Natural killer cell (primary cell): ENCODE results near the gene CCDC33. TPM values are rescaled to one million over a fixed set of nuclear protein-coding genes. Genes with fewer than 3 reads are reported as not detected.

Source experiments
- ATAC-seq, 3 donors: fragments of 150-1000 bp in 2 of 3; fragments of 200-7000 bp in 1 of 3; cut with Tn5 transposase; 1 replicate in 1 of 3; 2 replicates in 2 of 3; pipeline ENCODE4 v1.10.0; 2021; ENCODE audit warnings: mild to moderate bottlenecking in 2 of 3, moderate library complexity in 2 of 3
- DNase-seq, 2 donors: peaks; one replicate each; pipeline versions ENCODE4 v3.0.0 to v3.0.0-alpha.2; 2013 to 2021; ENCODE audit warnings: mixed read lengths in 1 of 2
- H3K27ac ChIP-seq: one replicate; pipeline ENCODE4 v1.5.1; 2013; ENCODE audit warnings: mild to moderate bottlenecking, low read length
- H3K27me3 ChIP-seq: one replicate; pipeline ENCODE4 v1.6.1; 2013; ENCODE audit warnings: low read length; ENCODE audit not compliant: control insufficient read depth, insufficient read depth
- H3K36me3 ChIP-seq: one replicate; pipeline ENCODE4 v1.6.1; 2013; ENCODE audit warnings: low read length; ENCODE audit not compliant: control insufficient read depth, insufficient read depth
- H3K4me1 ChIP-seq: one replicate; pipeline ENCODE4 v1.6.1; 2013; ENCODE audit warnings: low read length; ENCODE audit not compliant: control insufficient read depth, insufficient read depth
- H3K4me3 ChIP-seq: one replicate; pipeline ENCODE4 v1.5.1; 2013; ENCODE audit warnings: low read length
- H3K9me3 ChIP-seq: one replicate; pipeline ENCODE4 v1.6.1; 2013; ENCODE audit warnings: low read length; ENCODE audit not compliant: control insufficient read depth, insufficient read depth
- H3K27ac Mint-ChIP-seq, 2 donors: one replicate each; pipeline ENCODE4 v1.8.0; 2022; ENCODE audit warnings: mild to moderate bottlenecking in 2 of 2, mixed read lengths in 2 of 2, moderate library complexity in 1 of 2
- H3K27me3 Mint-ChIP-seq, 2 donors: one replicate each; pipeline ENCODE4 v1.8.0; 2022; ENCODE audit warnings: low read depth in 2 of 2, mixed read lengths in 2 of 2
- H3K36me3 Mint-ChIP-seq: one replicate; pipeline ENCODE4 v1.8.0; 2022; ENCODE audit warnings: mixed read lengths
- H3K4me1 Mint-ChIP-seq, 2 donors: one replicate each; pipeline ENCODE4 v1.8.0; 2022; ENCODE audit warnings: mixed read lengths in 2 of 2
- H3K4me3 Mint-ChIP-seq: one replicate; pipeline ENCODE4 v1.8.0; 2022; ENCODE audit warnings: mild to moderate bottlenecking, moderate library complexity, mixed read lengths
- H3K9me3 Mint-ChIP-seq, 2 donors: one replicate each; pipeline ENCODE4 v1.8.0; 2022; ENCODE audit warnings: mixed read lengths in 2 of 2
- WGBS: methylation state at CpG from one replicate; pipeline ENCODE4 v1.1.7; 2013; ENCODE audit warnings: missing lambda C conversion rate; ENCODE audit not compliant: insufficient coverage; 5-methylcytosine and 5-hydroxymethylcytosine counted together
- intact Hi-C: fragments of 100-400 bp; cut with micrococcal nuclease; formaldehyde crosslinking; loops from one replicate; pipeline ENCODE4 v1.14.2; 2022
- total RNA-seq, 4 donors: library from RNA; stranded (reverse); fragments of 120-200 nt in 1 of 4; gene quantifications; one replicate each; pipeline versions ENCODE4 v1.2.3 to v1.2.4, GENCODE V29; 2013 to 2022
- TF ChIP-seq, protein P1 (sequence below): fragments of 200-600 bp; IDR thresholded peaks from one replicate; pipeline ENCODE4 v1.8.0; 2022; ENCODE audit warnings: antibody characterized with exemption

CCDC33 gene
- total RNA-seq, 3 donors from 2014 or later (not counting 1 experiment from before 2014, with no cell fraction given): not detected

DNA sequence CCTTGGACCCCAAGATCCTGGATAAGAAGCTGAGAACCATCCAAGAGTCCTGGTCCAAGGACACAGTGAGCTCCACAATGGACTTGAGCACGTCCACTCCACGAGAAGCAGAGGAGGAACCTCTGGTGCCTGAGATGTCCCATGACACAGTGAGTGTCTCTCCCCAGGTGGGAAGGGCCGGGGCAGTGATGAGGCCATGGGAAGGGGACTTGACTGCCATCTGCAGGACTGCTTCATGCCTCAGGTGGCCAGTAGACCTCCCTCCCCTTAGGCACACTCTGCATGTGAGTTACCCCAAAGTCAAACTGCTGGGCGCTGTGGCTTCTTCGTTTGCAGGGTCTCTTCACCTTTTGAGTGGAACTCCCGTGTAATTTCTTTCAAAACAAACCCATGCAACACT lies 59.7 kb downstream of the CCDC33 start:
- no peaks in the 10 kb centered on the region for H3K36me3 Mint-ChIP-seq
- peaks cover 29 to 31% of the 10 kb centered on the region in 2 donors for H3K27me3 Mint-ChIP-seq
- TF ChIP-seq, protein P1, sequence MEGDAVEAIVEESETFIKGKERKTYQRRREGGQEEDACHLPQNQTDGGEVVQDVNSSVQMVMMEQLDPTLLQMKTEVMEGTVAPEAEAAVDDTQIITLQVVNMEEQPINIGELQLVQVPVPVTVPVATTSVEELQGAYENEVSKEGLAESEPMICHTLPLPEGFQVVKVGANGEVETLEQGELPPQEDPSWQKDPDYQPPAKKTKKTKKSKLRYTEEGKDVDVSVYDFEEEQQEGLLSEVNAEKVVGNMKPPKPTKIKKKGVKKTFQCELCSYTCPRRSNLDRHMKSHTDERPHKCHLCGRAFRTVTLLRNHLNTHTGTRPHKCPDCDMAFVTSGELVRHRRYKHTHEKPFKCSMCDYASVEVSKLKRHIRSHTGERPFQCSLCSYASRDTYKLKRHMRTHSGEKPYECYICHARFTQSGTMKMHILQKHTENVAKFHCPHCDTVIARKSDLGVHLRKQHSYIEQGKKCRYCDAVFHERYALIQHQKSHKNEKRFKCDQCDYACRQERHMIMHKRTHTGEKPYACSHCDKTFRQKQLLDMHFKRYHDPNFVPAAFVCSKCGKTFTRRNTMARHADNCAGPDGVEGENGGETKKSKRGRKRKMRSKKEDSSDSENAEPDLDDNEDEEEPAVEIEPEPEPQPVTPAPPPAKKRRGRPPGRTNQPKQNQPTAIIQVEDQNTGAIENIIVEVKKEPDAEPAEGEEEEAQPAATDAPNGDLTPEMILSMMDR: no peak
- intact Hi-C loops: no loop called here
- DNase-seq (no peak), ATAC-seq (no peak)
- WGBS: 65% methylated on average over 6 of the region's 6 CpGs
- no peak overlapping the region for H3K4me3 Mint-ChIP-seq
- H3K4me1 ChIP-seq: no peaks in the 10 kb centered on the region
- H3K36me3 ChIP-seq: no peaks in the 10 kb centered on the region
- no peak overlapping the region for H3K27ac ChIP-seq
- H3K27me3 ChIP-seq: peaks cover 2% of the 10 kb centered on the region
- peaks cover 0 to 7% of the 10 kb centered on the region in 2 donors for H3K4me1 Mint-ChIP-seq
- no peak overlapping the region for H3K27ac Mint-ChIP-seq
- H3K4me3 ChIP-seq: no peak overlapping the region
- no peaks in the 10 kb centered on the region for H3K9me3 ChIP-seq
- peaks cover 0 to 4% of the 10 kb centered on the region in 2 donors for H3K9me3 Mint-ChIP-seq

DNA sequence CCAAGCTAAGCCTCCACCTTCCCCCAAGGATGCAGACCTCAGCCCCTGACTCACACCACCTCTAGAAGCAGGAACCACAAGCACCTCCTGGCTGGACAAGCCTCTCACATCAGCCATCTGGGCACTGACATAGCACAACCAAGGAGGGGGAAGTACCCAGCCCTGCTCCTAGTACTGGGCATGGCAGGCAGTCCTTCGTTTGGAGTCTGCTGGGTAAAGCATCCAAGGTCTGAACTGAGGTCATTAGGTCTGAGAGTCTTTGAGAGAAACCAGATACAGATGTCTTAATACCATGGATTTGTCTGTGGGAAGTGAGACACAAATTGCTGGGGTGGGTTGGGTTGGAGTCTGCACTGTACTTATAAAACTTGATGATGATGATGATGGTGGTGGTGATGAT lies 61.8 kb downstream of the CCDC33 start:
- Histone ChIP-seq H3K36me3 (no peaks in the 10 kb centered on the region), H3K9me3 (no peaks in the 10 kb centered on the region), H3K4me1 (no peaks in the 10 kb centered on the region), H3K27me3 (no peaks in the 10 kb centered on the region), H3K4me3 (no peak overlapping the region), H3K27ac (no peak overlapping the region)
- Mint-ChIP-seq H3K27me3 (peaks cover 36 to 40% of the 10 kb centered on the region in 2 donors), H3K36me3 (no peaks in the 10 kb centered on the region), H3K9me3 (peaks cover 0 to 2% of the 10 kb centered on the region in 2 donors), H3K4me1 (peaks cover 0 to 3% of the 10 kb centered on the region in 2 donors), H3K4me3 (no peak overlapping the region), H3K27ac (no peak overlapping the region)
- TF ChIP-seq, protein P1: no peak
- intact Hi-C loops: no loop called here
- ATAC-seq (no peak), DNase-seq (no peak)
- WGBS: 38% methylated on average over 1 of the region's 1 CpG

DNA sequence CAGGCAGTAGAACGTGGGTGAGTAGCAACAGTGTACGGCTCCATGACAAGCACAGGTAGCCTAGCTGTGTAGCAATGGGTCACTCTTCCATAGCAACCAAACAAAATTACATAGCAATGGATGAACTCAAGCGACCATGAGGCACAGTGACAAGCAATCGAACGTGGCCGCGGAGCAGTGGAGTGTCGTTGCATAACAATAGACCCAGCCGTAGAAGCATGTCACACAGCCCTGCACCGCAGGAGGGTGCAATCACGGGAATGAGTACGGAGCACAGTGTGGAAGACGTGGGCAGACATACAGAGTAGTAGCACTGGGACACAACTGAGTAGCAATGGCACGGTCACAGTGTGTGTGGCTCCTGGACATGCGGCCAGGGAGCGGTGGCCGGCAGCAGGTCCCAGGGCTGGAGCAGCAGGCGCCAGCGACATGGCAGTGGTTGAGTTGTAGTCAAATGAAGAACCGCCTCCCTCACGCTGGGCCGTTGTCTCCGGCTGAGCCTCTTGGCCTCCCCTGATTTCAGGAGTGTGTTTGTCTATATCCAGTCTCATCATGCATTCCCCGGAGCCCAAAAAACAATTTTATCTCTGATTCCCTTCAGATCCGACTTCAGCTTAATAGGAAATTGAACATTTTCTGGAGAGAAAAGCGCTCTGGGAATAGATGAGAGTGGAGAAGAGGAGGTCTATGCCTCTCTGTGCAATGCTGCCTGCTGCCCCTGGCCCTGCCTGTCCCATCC lies 64.1 kb downstream of the CCDC33 start:
- TF ChIP-seq, protein P1: no peak
- Mint-ChIP-seq H3K9me3 (no peaks in the 10 kb centered on the region), H3K27me3 (peaks cover 32 to 45% of the 10 kb centered on the region in 2 donors), H3K36me3 (no peaks in the 10 kb centered on the region), H3K4me3 (no peak overlapping the region), H3K27ac (no peak overlapping the region), H3K4me1 (peaks cover 0 to 4% of the 10 kb centered on the region in 2 donors)
- Histone ChIP-seq H3K4me1 (no peaks in the 10 kb centered on the region), H3K27me3 (no peaks in the 10 kb centered on the region), H3K36me3 (no peaks in the 10 kb centered on the region), H3K4me3 (no peak overlapping the region), H3K9me3 (no peaks in the 10 kb centered on the region), H3K27ac (no peak overlapping the region)
- intact Hi-C loops: no loop called here
- WGBS: 51% methylated on average over 25 of the region's 26 CpGs
- DNase-seq (no peak), ATAC-seq (no peak)
